OCI-M1 (cell line): Measurements from ENCODE around the gene BAZ2A.

Source experiments
- DNase-seq: peaks from one replicate; lab custom pipeline; 2025; lab: John Stamatoyannopoulos, UW

BAZ2A gene

DNA sequence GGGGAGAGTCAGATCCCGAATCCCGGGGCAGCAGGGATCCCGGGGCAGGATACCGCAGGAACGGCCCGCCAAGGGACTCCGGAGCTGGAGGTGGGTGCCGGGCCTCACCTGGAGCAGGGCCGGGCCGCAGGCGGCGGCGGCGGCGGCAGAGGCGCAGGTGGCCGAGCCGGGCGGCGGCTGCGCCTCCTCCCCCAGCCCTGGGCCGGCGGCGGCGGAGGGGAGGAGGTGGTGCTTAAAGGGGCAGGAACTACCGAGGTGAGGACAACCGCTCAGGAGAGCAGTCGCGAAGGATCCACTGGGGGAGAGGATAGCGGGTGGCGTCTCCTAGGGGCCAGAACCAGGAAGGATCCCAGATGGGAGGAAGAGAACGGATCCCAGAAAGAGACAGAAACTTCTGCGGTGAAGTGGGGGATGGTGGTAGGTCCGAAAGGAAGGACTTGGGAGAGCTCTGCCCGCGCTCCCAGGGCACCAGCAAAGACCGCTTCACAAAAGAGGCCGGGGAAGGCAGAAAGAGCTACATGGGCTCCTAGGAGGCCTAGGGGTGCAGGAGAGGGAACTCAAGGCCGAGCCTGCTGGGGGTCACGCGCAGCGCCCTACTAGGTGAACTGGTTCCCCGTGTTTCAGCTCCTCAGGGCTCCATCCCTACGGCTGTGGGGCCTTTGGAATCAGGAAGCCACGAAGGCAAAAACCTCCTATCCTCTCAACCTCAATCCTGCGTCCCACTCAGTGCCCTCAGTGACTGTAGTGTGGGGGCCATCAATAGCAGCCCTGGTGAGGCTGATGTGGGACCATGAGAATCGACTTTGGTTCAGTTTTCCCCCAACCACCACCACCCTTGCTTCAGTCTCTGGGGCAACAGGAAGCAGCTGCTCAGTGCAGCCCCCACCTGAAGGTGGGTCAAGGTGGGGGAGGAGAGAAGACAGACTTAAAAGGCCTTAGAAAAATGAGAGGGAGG is 5.0 kb upstream of the BAZ2A start:
- peak; percentile 93 for DNase-seq

DNA sequence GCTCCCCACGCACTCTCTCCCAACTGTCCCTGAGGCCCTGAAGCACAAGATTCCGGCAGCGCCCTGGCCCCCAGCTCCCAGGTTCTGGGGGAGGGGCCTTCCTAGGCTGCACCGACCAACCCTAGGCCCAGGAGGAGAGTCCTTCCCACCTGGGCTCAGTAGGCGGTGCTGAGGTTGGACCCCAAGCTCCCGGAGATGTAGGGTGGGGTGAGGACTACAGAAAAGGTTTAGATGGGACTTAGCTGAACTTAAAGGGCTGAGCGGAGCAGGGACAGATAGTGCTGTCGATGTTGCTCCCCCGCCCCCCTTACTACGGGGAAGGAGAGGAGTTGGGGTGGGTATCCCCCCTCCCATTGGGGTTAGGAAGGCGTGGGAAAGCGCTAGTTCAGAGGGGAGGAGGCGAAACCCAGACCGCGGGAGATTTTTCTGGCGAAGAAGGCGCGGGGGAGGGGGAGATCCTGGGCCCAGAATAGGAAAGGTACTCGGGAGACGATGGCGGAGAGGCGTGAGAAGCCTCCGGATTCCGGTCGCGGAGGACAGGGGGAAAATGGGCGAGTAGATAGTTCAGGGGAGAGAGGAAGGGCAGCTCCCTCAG is 4.2 kb upstream of the BAZ2A start:
- DNase-seq, result peak; percentile 65

DNA sequence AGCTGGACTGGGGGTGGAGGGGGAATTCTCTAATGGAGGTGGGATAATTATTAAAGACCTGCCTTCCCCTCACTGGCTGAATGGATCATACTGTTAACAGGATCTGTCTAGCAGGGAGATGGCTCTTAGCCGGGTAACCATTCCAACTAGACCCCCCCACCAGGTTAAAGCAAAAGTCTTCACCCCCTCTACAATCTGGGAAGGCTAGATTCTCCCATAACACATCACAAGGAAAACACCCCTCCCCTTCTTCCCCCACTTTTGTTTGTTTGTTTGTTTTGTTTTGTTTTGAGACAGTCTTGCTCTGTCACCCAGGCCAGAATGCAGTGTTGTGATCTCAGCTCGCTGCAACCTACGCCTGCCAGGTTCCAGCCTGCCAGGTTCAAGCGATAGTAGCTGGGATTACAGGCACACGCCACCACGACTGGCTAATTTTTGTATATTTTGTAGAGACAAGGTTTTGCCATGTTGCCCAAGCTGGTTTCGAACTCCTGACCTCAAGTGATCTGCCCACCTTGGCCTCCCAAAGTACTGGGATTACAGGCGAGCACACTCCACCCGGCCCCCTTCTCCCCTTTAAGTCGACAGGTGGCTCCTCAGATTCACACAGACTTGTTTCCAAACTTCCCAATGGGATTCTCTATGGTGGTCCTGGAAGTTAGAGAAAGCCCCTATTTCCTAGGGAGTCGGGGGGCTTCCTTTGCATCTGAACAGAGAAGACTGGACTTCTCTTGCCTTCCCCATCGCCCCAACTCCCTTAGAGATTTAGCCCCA is 3.5 kb upstream of the BAZ2A start:
- DNase-seq, result no peak

DNA sequence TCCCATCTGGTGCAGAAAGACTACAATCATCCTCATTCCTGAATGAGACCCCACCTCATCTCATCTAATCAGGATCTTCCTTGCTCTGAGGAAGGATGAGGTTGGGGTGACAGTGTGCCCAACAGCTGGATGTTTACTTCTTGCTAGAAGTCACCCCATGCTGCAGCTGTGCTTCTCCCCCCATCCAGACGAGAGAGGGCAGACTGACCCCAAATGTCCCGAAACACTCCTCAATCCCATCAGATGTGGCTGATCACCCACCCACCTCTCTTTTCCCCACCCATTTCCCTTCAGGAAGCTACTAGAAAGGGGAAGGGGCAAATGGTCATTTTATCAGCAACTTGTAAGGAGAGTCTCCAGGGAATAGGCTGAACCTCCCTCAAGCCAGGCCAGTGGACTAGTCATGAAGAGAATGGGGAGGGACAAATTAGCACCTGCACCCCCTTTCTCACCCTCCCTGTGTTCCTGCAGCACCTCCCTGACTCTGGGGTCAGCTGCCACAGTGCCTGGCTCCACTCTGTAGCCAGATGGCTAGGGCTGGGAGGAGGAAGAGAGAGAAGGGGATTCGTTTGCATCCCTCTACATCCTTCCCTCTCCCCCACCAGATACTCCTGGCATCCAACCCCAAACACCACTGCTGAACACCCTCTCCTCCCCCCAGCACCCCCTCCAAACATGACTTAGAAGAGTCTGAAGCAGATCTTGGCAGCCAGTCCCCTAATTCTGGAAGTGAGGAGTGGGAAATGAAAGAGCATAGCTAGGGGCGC is 2.8 kb upstream of the BAZ2A start:
- DNase-seq, result no peak

DNA sequence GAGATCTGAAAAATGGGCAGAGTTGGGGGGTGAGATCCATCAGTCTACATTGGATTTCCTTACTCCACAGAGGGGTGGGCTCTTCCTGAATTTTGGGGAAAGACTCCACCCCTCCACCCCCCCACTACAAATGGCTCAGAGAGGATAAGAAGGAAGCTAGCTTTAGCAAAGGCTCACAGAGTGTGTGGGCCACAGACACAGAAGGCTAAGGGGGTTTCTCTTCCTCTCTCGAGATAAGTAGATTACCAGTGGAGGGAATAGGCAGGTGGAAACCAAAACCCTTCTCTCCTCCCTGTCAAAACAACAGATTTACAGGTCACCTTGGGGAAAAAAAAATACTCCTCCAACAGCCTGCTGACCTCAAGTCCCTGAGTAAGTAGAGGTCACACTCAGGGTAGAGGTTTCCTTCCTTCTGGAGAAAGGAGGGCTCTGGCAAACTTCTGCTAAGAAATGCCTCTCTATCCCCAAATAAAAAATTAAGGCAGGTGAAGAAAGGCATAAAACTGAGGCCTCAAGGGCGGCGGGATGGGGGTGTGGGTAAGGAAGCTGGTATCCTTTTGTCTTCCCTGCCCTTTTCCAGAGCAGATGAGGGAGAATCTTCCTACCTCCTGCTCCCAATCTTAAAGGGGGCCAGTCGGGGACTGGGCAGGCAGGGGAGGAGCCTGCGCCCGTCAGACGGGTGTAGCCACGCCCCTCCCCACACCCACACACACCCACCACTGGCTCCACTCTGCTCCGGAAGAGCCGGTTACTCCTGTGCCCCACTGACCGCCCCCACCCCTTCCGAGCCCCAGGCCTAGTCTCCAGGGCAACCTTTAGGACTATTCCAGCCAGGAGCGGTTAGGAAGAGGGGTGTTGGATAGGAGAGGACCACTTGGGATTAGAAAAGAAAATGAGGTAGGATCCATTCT is 1.9 kb upstream of the BAZ2A start:
- DNase-seq, result peak; percentile 67

DNA sequence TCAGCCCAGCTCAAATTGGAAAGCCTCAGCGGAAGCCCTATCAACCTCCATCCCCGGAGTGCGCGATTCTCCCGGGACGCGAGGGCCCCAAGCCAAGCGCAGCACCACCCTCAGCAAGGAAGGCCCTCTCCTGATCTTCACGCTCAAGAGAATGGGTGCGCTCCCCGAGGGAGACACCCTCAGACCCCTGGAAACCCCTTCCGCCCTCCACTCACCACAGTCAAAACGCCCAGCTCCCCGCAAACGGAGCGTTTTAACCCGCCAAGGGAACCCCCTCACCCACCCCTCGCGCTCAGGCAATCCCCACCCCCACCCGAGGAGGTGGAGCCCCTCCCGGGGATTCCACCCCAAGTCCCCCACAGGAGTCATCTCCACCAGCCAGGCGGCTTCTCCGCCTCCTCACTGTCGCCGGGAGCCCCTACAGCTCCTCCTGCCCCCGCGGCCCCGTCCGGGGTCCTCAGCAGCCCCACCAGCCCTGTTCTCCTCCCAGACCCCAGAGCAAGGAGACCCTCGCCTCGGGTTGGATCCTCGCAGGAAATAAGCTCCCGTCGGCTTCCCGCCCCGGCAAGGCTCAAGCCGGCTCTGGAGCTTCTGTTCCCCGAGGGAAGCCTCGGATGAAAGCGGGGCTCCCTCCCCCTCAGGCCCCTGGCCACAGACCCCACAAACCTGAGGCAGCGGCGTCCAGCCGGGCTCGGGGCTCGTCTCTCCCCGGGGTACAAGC is 507 bp downstream of the BAZ2A start:
- DNase-seq, result peak; percentile 56

DNA sequence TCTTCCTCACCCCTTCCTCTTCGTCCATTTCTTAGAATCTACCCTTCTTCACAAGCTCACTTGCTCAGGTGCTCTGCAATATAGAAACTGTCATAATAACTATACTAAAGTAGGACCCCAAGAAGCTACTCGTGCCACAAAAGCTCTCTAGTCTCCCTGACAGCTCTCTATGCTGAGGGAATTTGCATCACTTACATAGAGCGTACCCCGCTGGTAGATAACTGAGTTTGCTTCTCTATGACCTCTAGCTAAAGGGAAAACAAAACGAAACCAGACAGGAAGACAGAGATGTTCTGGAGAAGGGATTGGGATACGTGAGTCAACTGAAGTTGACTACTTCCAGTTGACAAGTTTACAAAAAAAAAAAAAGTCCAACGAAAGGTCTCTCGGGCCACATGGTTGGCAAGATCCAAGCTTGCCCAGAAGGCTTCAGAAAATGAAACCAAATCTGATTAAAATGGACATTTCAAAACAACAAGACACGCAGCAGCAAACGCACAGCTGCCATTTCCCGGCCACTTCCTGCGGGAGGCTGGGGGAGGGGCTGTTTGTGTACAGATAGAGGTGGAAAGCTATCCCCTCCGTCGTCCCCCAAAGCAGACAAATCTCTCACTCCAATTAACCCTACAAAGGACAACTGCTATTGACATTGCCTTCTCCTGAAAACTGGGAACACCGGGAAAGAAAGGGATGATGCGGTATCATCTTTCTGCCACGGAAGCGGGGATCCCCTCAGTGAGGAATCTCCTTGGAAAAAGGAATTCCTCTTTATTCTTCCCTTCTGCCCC is 1.3 kb downstream of the BAZ2A start:
- peak; percentile 80 for DNase-seq

DNA sequence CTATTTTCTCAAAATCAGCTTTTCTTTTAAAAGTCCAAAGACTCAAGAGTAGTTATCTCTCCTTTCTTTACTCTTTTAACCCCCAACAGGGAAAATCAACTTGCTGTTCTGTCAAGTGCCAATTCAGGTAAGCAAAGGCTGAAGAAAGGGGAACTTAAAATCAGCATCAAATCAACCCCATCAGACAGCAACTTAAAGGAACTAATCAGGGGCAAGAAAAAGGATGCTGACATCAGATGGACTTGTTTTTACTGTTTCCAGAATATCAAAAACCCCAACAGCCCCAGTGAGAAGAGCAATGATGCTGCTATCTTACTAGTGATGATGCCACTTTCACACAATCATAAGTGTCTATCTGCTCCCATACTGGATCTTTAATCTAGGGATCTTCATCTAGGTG is 3.4 kb downstream of the BAZ2A start:
- no peak for DNase-seq

DNA sequence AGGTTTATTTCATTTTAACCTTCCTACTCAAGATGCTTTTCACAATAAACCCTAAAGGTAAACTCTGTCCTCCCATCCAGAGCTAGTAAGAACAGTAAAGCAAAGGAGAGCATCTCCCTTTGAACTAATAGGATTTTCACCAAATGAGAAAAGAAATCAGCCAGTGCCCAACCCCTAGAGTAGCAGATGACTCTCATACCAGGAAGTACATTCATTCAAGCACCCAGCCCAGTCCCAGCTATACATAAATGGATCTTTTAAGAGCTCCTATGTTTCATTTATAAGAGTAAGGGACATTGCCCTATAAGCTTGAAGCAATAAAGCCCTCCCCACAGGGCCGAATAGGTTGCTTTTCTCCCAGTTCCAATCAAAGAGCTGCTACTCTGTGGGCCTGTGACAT is 7.6 kb downstream of the BAZ2A start:
- DNase-seq, result no peak

DNA sequence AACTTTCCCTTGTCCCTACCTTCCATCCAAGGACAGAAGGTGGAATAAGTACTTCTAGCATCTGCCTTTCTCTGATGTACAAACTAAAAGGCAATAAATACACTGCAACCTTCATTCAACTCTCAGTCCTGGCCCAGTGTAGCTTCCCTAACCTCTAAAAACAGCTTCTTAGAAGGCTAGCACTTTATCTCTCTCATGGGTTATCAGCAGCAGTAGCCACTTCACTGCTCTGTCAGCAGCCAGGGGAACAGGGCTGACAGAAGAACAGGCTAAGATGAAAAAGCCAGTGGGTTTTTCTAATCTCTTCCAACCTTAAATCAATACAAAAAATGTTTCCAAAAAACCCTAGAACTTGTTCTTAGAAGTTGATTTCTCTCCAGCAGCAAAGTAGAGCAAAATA is 13.2 kb downstream of the BAZ2A start:
- DNase-seq, result peak; percentile 37

DNA sequence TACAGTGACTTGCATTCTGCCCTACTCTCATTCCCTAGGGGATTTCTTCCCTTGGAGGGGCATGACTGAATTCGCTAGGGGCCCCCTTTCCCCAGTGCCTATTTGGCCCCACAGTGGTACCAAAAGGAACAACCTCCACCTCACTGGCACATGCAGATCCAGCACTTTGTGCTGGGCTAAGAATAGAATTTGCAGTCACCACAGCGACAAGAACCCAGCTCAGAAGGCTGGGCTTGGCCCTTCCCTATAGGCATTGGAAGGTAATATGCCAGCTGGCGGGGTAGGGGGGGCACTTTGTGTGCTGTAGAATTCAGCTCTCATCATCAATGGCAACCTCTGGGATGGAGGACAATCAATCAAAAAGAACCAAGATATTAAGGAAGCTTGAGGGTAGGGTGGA is 13.9 kb downstream of the BAZ2A start:
- DNase-seq, result no peak

DNA sequence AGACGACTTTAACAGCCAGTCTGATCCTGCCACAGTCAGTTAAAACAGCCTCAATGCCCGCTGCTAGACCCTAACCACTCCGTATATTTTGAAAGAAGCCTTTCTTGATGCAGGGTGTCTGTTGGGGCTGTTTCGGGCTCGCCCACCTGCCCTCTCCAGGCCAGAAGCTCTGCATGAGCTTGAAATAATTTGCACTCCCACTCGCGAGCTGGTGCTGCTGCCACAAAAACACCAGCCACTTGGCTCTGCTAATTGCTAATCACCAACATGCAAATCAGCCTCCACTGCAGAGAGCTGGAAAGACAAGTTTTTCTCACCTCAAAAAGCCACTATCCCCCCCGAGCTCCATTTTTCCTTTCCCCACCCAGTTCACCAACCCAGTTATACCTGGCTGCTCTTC is 15.5 kb downstream of the BAZ2A start:
- no peak for DNase-seq

DNA sequence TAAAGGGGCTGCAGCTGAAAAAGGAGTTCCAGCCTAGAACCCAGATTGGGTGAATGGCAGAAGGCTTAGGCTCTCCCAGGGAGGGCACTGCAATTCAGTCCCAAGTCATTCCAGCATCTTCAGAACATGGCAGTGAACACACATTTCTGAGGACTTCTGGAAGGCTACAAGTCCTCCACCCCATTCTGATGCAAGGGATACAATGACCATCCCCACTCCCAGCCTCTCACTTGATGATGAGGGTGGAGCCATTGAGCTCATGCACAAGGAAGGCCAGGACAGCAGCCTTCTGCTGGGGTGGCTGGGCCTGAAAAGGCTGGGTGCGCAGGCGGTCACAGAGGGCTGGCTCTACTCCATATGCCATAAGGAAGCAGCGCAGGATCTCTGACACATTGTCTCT is 25.8 kb downstream of the BAZ2A start:
- DNase-seq, result no peak

DNA sequence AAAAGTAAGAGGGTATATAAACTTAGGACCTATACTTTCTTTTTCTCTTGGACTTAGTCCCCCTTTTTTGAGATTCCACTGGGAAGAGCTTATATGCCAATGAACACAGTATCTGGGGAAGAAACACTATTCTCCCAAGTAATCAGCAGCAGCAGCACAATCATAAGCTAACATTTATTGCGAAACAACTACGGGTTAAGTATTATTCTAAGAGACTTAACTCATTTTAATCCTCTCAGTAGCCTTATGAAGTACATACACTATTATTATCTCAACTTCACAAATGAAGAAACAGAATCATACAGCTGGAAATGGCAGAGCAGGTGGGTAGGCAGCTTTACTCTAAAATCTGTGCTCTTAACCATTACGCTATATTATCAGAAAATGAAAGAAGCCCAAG is 27.9 kb downstream of the BAZ2A start:
- DNase-seq, result no peak

DNA sequence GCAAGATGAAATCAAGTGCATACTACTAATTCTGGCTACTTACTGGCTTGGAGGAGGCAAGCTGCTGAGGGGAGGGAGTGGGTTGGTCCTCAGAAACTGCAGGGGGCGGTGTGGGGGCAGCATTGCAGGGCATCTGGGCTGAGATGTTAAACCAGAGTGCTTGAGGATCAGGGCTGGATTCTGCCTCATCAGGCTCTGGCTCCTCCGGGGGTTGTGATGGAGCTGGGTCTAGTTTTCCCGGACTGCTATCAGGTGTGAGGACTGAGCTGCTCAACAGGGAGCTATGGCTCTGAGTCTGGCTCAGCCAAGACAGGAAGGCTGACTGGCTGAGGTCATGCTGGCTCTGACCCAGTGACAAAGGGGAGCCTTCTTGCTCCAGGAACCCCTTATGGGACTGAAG is 28.6 kb downstream of the BAZ2A start:
- DNase-seq, result peak; percentile 26

DNA sequence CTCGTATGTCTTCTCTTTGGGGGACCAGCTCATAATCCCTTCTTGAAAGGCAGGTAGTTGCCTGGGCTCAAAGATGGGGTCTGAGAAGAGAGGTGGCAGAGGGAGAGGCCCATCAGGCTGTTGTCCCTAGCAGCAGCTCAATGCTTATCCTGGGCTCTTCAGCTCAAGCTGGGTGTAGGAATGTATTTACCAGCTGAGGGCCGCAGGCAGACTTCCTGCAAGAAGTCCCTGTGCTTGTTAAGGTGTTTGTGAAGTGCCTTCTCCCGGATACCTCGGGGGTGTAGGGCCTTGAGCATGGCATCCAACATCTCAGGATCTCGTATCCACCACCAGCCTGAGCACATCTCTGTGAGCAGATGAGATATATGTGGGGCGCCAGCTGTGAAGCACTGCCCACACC is 29.4 kb downstream of the BAZ2A start:
- no peak for DNase-seq

DNA sequence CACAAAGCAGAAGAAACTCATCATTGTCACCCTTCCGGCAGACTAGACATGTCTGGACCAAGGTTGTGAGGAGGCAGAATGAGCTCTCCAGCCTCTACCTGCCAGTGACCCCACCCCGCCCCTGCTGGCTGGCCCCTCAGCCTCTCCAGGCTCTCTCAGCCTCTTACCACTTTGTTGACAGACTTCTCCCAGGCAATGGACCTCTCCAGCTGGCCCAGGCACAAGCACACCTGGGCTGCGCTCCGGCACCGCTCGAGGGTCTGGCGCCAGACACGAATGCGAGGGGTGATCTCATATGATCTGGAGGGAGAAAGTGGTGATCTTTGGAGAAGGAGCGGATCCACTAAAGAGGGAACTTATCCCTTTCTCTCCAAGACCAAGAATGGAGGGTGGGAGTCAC is 30.3 kb downstream of the BAZ2A start:
- no peak for DNase-seq

DNA sequence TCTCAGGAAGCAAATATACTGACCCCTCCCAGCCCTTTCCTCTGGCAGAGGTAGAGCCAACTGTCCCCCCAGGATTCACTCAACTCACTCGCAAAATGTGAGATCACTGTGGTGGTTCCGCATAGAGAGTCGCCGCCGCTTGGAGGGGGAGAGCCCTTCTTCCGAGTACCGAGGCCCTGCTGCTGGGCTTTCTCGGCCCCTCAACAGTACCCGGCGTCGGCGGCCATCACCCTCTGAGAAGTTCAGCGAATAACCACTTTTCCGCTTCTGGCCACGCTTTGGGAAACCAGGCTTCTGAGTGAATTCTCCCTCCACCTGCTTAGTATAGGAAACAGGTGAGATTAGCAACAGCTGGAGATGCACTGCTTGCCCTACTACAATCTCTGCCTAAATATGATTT is 31.1 kb downstream of the BAZ2A start:
- no peak for DNase-seq

DNA sequence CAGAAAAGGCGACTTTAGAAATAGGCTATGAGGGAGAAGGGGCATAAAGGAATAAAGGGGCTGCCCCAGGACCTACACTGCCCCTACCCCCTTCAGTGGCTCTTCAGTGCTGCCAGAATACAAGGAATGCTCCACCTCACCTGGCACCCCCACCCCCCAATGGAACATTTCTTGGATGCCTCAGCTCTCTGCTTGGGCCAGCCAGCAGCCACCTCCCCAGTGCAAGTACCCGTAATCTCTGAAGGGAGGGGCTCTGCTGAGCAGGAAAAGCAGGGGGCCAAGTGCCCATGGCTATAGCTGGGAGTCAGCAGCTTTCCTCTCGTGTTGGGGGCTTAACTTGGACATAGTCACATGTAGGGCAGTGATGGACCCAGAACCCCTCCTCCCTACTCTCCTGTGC is 33.3 kb downstream of the BAZ2A start:
- no peak for DNase-seq
